HepG2 (cell line): ENCODE data around the gene AURKA. TPM values are rescaled to one million over a fixed set of nuclear protein-coding genes. Genes with fewer than 3 reads are reported as not detected.
A peak's percentile ranks its signal among the peaks of the same experiment; 100 is the strongest.

ENCODE experiments used
- AGO2 ChIP-seq: fragments of 200-400 bp; formaldehyde crosslinking; optimal IDR thresholded peaks from 2 replicates; pipeline ENCODE3; 2017; ENCODE audit warnings: mild to moderate bottlenecking, low read depth, low read length, moderate library complexity
- ATF1 ChIP-seq: IDR thresholded peaks from 2 replicates; pipeline ENCODE4 v1.6.1; 2016; ENCODE audit warnings: mild to moderate bottlenecking, control low read depth
- GZF1 ChIP-seq: sonication (generic); formaldehyde crosslinking; IDR thresholded peaks from 2 replicates; pipeline ENCODE4 v1.5.1; 2020; ENCODE audit warnings: mild to moderate bottlenecking, missing genetic modification reagents
- HHEX ChIP-seq: IDR thresholded peaks from 2 replicates; pipeline ENCODE4 v1.6.1; 2016; ENCODE audit warnings: control low read depth
- MED8 ChIP-seq: sonication (generic); formaldehyde crosslinking; IDR thresholded peaks from 2 replicates; pipeline ENCODE4 v1.8.1; 2023; ENCODE audit warnings: mild to moderate bottlenecking, missing genetic modification reagents; ENCODE audit not compliant: insufficient replicate concordance
- MIER3 ChIP-seq: IDR thresholded peaks from 2 replicates; pipeline ENCODE4 v1.6.1; 2016; ENCODE audit warnings: missing compliant biosample characterization, borderline replicate concordance
- PHB2 ChIP-seq: fragments of 450-650 bp; IDR thresholded peaks from 2 replicates; pipeline ENCODE4 v1.6.1; 2018; ENCODE audit not compliant: partially characterized antibody
- PITX1 ChIP-seq: sonication (generic); formaldehyde crosslinking; IDR thresholded peaks from 2 replicates; pipeline ENCODE4 v1.5.1; 2020; ENCODE audit warnings: mild to moderate bottlenecking, missing genetic modification reagents
- TCF12 ChIP-seq, 2 experiments: fragments of 450-650 bp in 1 of 2; sonication (generic) in 1 of 2; formaldehyde crosslinking in 1 of 2; IDR thresholded peaks; 2 replicates each; pipeline versions ENCODE4 v1.6.1 to v1.8.0; 2017 to 2022; ENCODE audit warnings: antibody characterized with exemption in 1 of 2, mild to moderate bottlenecking in 1 of 2, missing genetic modification reagents in 1 of 2, moderate library complexity in 1 of 2
- ZBTB7B ChIP-seq: sonication (generic); formaldehyde crosslinking; IDR thresholded peaks from 2 replicates; pipeline ENCODE4 v1.4.0; 2020; ENCODE audit warnings: missing genetic modification reagents
- ZFP82 ChIP-seq: sonication (generic); formaldehyde crosslinking; IDR thresholded peaks from 2 replicates; pipeline ENCODE4 v1.5.1; 2020; ENCODE audit warnings: mild to moderate bottlenecking, missing genetic modification reagents, borderline replicate concordance
- ZNF160 ChIP-seq: sonication (generic); formaldehyde crosslinking; IDR thresholded peaks from 2 replicates; pipeline ENCODE4 v1.8.0; 2022; ENCODE audit warnings: mild to moderate bottlenecking, inconsistent platforms, missing genetic modification reagents
- ZNF232 ChIP-seq: sonication (generic); formaldehyde crosslinking; IDR thresholded peaks from 2 replicates; pipeline ENCODE4 v1.4.0; 2020; ENCODE audit warnings: missing genetic modification reagents, borderline replicate concordance
- ZNF430 ChIP-seq: sonication (generic); formaldehyde crosslinking; IDR thresholded peaks from 2 replicates; pipeline ENCODE4 v1.9.0; 2021; ENCODE audit warnings: mild to moderate bottlenecking, missing genetic modification reagents
- ZNF468 ChIP-seq: sonication (generic); formaldehyde crosslinking; IDR thresholded peaks from 2 replicates; pipeline ENCODE4 v1.8.0; 2022; ENCODE audit warnings: mild to moderate bottlenecking, moderate library complexity, missing genetic modification reagents
- ZNF558 ChIP-seq: sonication (generic); formaldehyde crosslinking; IDR thresholded peaks from 2 replicates; pipeline ENCODE4 v1.9.0; 2022; ENCODE audit warnings: mild to moderate bottlenecking, missing genetic modification reagents, borderline replicate concordance
- ZNF570 ChIP-seq: sonication (generic); formaldehyde crosslinking; IDR thresholded peaks from 2 replicates; pipeline ENCODE4 v1.4.0; 2020; ENCODE audit warnings: mild to moderate bottlenecking, missing genetic modification reagents, borderline replicate concordance
- ZNF660 ChIP-seq: sonication (generic); formaldehyde crosslinking; IDR thresholded peaks from 2 replicates; pipeline ENCODE4 v1.5.1; 2020; ENCODE audit warnings: mild to moderate bottlenecking, low read depth, missing genetic modification reagents, borderline replicate concordance
- ZNF720 ChIP-seq: sonication (generic); formaldehyde crosslinking; IDR thresholded peaks from 2 replicates; pipeline ENCODE4 v1.4.0; 2020; ENCODE audit warnings: missing genetic modification reagents
- ZNF772 ChIP-seq: sonication (generic); formaldehyde crosslinking; IDR thresholded peaks from 2 replicates; pipeline ENCODE4 v1.5.0; 2020; ENCODE audit warnings: mild to moderate bottlenecking, missing genetic modification reagents
- ZNF816 ChIP-seq: sonication (generic); formaldehyde crosslinking; IDR thresholded peaks from 2 replicates; pipeline ENCODE4 v1.8.0; 2022; ENCODE audit warnings: missing genetic modification reagents, mild to moderate bottlenecking, borderline replicate concordance
- polyA plus RNA-seq, 8 experiments: library from polyadenylated mRNA; depleted of rRNA in 3 of 8; stranded (reverse) in 7 of 8; unstranded in 1 of 8; fragments of >200 nt; fragmentation: Illumina TruSeq in 4 of 8; extraction: Trizol in 4 of 8; gene quantifications; 2 replicates each; pipeline versions ENCODE4 v1.2.1 to v1.2.3, GENCODE V29; 2011 to 2016; ENCODE audit warnings: low read depth in 4 of 8, missing spikeins in 1 of 8, mixed read lengths in 1 of 8; ENCODE audit not compliant: insufficient read depth in 1 of 8
- total RNA-seq, 5 experiments: library from RNA; depleted of rRNA; stranded (reverse); fragments of >200 nt; fragmentation: Illumina TruSeq; extraction: Trizol; gene quantifications; 2 replicates each; pipeline ENCODE4 v1.2.3, GENCODE V29; 2016; ENCODE audit warnings: low read depth in 1 of 5
- TF ChIP-seq, protein P1 (sequence below): IDR thresholded peaks from 2 replicates; pipeline ENCODE4 v1.6.1; 2012; ENCODE audit warnings: inconsistent platforms
- TF ChIP-seq, protein P2 (sequence below): sonication (generic); formaldehyde crosslinking; IDR thresholded peaks from 2 replicates; pipeline ENCODE4 v1.4.0; 2020; ENCODE audit warnings: missing genetic modification reagents, borderline replicate concordance
- TF ChIP-seq, protein P3 (sequence below): sonication (generic); formaldehyde crosslinking; IDR thresholded peaks from 2 replicates; pipeline ENCODE4 v1.5.0; 2020; ENCODE audit warnings: missing genetic modification reagents

AURKA gene
- total and polyA plus RNA-seq, 2 of the 13 experiments (the other 11 are each of a cell fraction or from before 2014, with no cell fraction given): 96.4 to 224 TPM

DNA sequence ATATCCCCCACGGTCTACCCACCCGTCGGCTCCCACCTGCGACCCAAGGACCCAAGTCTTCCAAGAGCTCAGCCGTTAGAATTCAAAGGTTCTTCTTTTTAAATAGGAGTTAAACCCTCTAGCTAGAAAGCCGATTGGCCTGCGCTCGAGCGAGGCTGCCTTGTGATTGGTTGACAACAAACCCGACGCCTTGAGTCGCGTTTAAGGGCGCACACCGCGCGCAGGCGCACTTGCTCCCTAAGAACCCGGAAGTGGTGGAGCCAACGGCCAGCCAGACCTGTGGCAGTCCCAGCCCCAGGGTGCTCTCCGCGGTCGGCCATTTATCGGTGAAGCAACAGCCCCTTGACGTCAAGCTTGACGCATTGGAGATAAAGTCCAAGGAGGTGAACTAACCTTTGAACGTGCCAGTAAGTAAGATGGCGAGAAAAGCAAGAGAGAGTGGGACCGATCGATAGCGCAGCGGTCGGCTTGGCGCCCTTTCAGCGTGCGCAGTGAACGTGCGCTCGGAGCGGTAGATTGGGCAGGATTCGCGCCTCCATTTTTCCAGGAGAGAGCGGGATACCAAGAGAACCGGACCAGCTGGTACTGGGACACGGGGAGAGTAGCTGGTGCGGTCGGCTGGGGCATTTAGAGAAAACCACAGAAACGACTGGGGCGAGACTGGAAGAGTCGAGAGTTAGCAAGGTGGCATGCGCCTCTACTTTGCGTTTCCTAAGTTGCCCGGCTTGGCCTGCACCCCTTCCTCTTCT, at the start of gene AURKA, which contains the start of gene CSTF1 (continued):
- TF ChIP-seq, protein P1, sequence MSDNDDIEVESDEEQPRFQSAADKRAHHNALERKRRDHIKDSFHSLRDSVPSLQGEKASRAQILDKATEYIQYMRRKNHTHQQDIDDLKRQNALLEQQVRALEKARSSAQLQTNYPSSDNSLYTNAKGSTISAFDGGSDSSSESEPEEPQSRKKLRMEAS: peak; percentile 97
- peak; percentile 77; the same call in 1 of the 2 replicates for TF ChIP-seq ZFP82 (CRISPR knock-in tag)
- no peak; the same call in 1 of the 2 replicates for TF ChIP-seq ZNF816 (CRISPR knock-in tag)
- no peak for TF ChIP-seq ZNF570 (CRISPR knock-in tag)
- peak; percentile 69; the same call in 1 of the 2 replicates for TF ChIP-seq GZF1
- peak; percentile 96 for TF ChIP-seq ZNF232
- peak; percentile 70 for TF ChIP-seq ZBTB7B (CRISPR knock-in tag)
- TF ChIP-seq ZNF160 (CRISPR knock-in tag): peak; percentile 96
- TF ChIP-seq, protein P2, sequence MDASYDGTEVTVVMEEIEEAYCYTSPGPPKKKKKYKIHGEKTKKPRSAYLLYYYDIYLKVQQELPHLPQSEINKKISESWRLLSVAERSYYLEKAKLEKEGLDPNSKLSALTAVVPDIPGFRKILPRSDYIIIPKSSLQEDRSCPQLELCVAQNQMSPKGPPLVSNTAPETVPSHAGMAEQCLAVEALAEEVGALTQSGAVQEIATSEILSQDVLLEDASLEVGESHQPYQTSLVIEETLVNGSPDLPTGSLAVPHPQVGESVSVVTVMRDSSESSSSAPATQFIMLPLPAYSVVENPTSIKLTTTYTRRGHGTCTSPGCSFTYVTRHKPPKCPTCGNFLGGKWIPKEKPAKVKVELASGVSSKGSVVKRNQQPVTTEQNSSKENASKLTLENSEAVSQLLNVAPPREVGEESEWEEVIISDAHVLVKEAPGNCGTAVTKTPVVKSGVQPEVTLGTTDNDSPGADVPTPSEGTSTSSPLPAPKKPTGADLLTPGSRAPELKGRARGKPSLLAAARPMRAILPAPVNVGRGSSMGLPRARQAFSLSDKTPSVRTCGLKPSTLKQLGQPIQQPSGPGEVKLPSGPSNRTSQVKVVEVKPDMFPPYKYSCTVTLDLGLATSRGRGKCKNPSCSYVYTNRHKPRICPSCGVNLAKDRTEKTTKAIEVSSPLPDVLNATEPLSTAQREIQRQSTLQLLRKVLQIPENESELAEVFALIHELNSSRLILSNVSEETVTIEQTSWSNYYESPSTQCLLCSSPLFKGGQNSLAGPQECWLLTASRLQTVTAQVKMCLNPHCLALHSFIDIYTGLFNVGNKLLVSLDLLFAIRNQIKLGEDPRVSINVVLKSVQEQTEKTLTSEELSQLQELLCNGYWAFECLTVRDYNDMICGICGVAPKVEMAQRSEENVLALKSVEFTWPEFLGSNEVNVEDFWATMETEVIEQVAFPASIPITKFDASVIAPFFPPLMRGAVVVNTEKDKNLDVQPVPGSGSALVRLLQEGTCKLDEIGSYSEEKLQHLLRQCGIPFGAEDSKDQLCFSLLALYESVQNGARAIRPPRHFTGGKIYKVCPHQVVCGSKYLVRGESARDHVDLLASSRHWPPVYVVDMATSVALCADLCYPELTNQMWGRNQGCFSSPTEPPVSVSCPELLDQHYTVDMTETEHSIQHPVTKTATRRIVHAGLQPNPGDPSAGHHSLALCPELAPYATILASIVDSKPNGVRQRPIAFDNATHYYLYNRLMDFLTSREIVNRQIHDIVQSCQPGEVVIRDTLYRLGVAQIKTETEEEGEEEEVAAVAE (CRISPR knock-in tag): peak; percentile 91; the same call in 1 of the 2 replicates
- TF ChIP-seq, protein P3, sequence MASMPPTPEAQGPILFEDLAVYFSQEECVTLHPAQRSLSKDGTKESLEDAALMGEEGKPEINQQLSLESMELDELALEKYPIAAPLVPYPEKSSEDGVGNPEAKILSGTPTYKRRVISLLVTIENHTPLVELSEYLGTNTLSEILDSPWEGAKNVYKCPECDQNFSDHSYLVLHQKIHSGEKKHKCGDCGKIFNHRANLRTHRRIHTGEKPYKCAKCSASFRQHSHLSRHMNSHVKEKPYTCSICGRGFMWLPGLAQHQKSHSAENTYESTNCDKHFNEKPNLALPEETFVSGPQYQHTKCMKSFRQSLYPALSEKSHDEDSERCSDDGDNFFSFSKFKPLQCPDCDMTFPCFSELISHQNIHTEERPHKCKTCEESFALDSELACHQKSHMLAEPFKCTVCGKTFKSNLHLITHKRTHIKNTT (CRISPR knock-in tag): no peak
- peak; percentile 59 for TF ChIP-seq ZNF558 (CRISPR knock-in tag)
- peak; percentile 95 for TF ChIP-seq ZNF772 (CRISPR knock-in tag)
- TF ChIP-seq ATF1 (CRISPR knock-in tag): peak; percentile 98
- no peak for TF ChIP-seq ZNF660
- TF ChIP-seq MED8 (CRISPR knock-in tag): peak; percentile 84
- TF ChIP-seq MIER3: peak; percentile 100; the same call in 1 of the 2 replicates
- peak; percentile 47 for TF ChIP-seq AGO2
- TF ChIP-seq PHB2: no peak
- no peak for TF ChIP-seq TCF12 (IDR thresholded peaks at IDR 0.05)
- peak; percentile 67 for TF ChIP-seq TCF12 (CRISPR knock-in tag; IDR thresholded peaks at IDR 0.05)
- peak; percentile 95 for TF ChIP-seq PITX1
- TF ChIP-seq ZNF468 (CRISPR knock-in tag): peak; percentile 92; the same call in 1 of the 2 replicates
- peak; percentile 99 for TF ChIP-seq ZNF430 (CRISPR knock-in tag)
- peak; percentile 71; the same call in 1 of the 2 replicates for TF ChIP-seq ZNF720
- TF ChIP-seq HHEX: peak; percentile 77; the same call in 1 of the 2 replicates
